Keratinocyte (primary cell): ENCODE data around the gene GPS1.

ENCODE experiments used
- CTCF ChIP-seq, 3 experiments: IDR thresholded peaks in 1 of 3; conservative IDR thresholded peaks in 1 of 3; optimal IDR thresholded peaks in 1 of 3; 2 replicates in 2 of 3; 3 replicates in 1 of 3; pipeline versions ENCODE3 to v1.5.1; 2011; ENCODE audit warnings: low read length in 3 of 3, mild to moderate bottlenecking in 3 of 3, moderate library complexity in 2 of 3, control low read depth in 1 of 3, inconsistent platforms in 1 of 3; ENCODE audit not compliant: insufficient read depth in 2 of 3; ENCODE audit errors: extremely low read depth in 1 of 3
- EZH2 ChIP-seq: IDR thresholded peaks from one replicate; pipeline ENCODE4 v1.6.1; 2012; ENCODE audit warnings: inconsistent platforms, mild to moderate bottlenecking, low read length, moderate library complexity

GRCh38 chr17:82062076-82062983, 10.6 kb downstream of the GPS1 start:
- no peak for TF ChIP-seq CTCF (optimal IDR thresholded peaks at IDR 0.05 in 1 of 3, IDR thresholded peaks at IDR 0.05 in 1 of 3, conservative IDR thresholded peaks at IDR 0.05 in 1 of 3; ENCODE audit: extremely low read depth in 1 of 3, insufficient read depth in 2 of 3, low read length in 3 of 3)
- TF ChIP-seq EZH2, result no peak
